Tibial nerve (tissue), 4 donors: Measurements from ENCODE around the gene LCNL1.

Source experiments
- CTCF ChIP-seq, 5 experiments: fragments of 200-600 bp in 3 of 5; fragments of 450-650 bp in 2 of 5; sonication (generic) in 3 of 5; IDR thresholded peaks; one replicate each; pipeline ENCODE4 v1.5.1; 2016 to 2019; ENCODE audit warnings: antibody characterized with exemption in 5 of 5, mild to moderate bottlenecking in 3 of 5, moderate library complexity in 2 of 5
- EP300 ChIP-seq, 2 donors: sonication (generic); formaldehyde crosslinking; IDR thresholded peaks; one replicate each; pipeline ENCODE4 v1.6.1; 2017; ENCODE audit warnings: antibody characterized with exemption in 2 of 2, mild to moderate bottlenecking in 1 of 2
- POLR2A ChIP-seq, 2 donors: fragments of 450-650 bp; IDR thresholded peaks; one replicate each; pipeline ENCODE4 v1.6.1; 2017; ENCODE audit warnings: antibody characterized with exemption in 2 of 2, mild to moderate bottlenecking in 2 of 2, moderate library complexity in 2 of 2

- TF ChIP-seq CTCF (IDR thresholded peaks at IDR 0.05), result no peak
- no peak for TF ChIP-seq POLR2A (IDR thresholded peaks at IDR 0.05)
- peak in 1 of 2 donors; percentile 21 for TF ChIP-seq EP300 (IDR thresholded peaks at IDR 0.05)
These were observed 13.0 kb downstream of the LCNL1 start for GRCh38 chr9:136995772-136996311.
